Urinary bladder (tissue), 4 donors: ENCODE results near the gene SH3RF3. TPM values are rescaled to one million over a fixed set of nuclear protein-coding genes. Genes with fewer than 3 reads are reported as not detected.

ENCODE experiments used
- DNase-seq: peaks from one replicate; pipeline ENCODE4 v3.0.0-alpha.2; 2015; ENCODE audit errors: extremely low spot score
- H3K27ac ChIP-seq: one replicate; pipeline ENCODE4 v1.5.1; 2013; ENCODE audit warnings: low read depth, mild to moderate bottlenecking, moderate library complexity
- H3K36me3 ChIP-seq: one replicate; pipeline ENCODE4 v1.6.1; 2013; ENCODE audit warnings: mild to moderate bottlenecking, moderate library complexity; ENCODE audit not compliant: insufficient read depth
- H3K4me1 ChIP-seq: one replicate; pipeline ENCODE4 v1.6.1; 2013; ENCODE audit warnings: mild to moderate bottlenecking, moderate library complexity; ENCODE audit not compliant: insufficient read depth
- H3K4me3 ChIP-seq: one replicate; pipeline ENCODE4 v1.5.1; 2013; ENCODE audit warnings: low read depth, low read length
- WGBS: extraction: QIAGEN DNeasy Blood & Tissue Kit; methylation state at CpG from one replicate; pipeline ENCODE4 v1.1.7; 2013; 5-methylcytosine and 5-hydroxymethylcytosine counted together
- polyA plus RNA-seq: library from polyadenylated mRNA; stranded (reverse); fragments of 200-250 nt; gene quantifications from one replicate; pipeline ENCODE4 v1.2.3, GENCODE V29; 2013
- total RNA-seq: library from RNA; depleted of rRNA; stranded (reverse); fragments of >200 nt; gene quantifications from one replicate; pipeline ENCODE4 v1.2.3, GENCODE V29; 2014
- donor health status: healthy with polysubstance abuse.
- donor health status: healthy.

Gene SH3RF3
- total and polyA plus RNA-seq, 2 donors, result 3.6 to 12.6 TPM

- H3K36me3 ChIP-seq, result no peaks in the 10 kb centered on the region
- H3K27ac ChIP-seq, result no peak overlapping the region
- 69% methylated on average over 16 of the region's 16 CpGs for WGBS
- no peak for DNase-seq
- H3K4me3 ChIP-seq, result no peak overlapping the region
- no peaks in the 10 kb centered on the region for H3K4me1 ChIP-seq
These were observed 138.2 kb downstream of the SH3RF3 start for GRCh38 chr2:109266998-109267854.

GRCh38 chr2:109268916-109269315 is 139.9 kb downstream of the SH3RF3 start:
- no peaks in the 10 kb centered on the region for H3K4me1 ChIP-seq
- H3K27ac ChIP-seq, result no peak overlapping the region
- H3K36me3 ChIP-seq, result no peaks in the 10 kb centered on the region
- WGBS, result 84% methylated on average over 7 of the region's 7 CpGs
- no peak overlapping the region for H3K4me3 ChIP-seq
- no peak for DNase-seq

GRCh38 chr2:109269706-109270504 is 140.9 kb downstream of the SH3RF3 start:
- no peak for DNase-seq
- H3K4me1 ChIP-seq, result no peaks in the 10 kb centered on the region
- 91% methylated on average over 11 of the region's 11 CpGs for WGBS
- H3K27ac ChIP-seq, result no peak overlapping the region
- no peaks in the 10 kb centered on the region for H3K36me3 ChIP-seq
- no peak overlapping the region for H3K4me3 ChIP-seq

- DNase-seq, result no peak
- 69% methylated on average over 16 of the region's 16 CpGs for WGBS
- H3K36me3 ChIP-seq, result no peaks in the 10 kb centered on the region
- H3K4me1 ChIP-seq, result no peaks in the 10 kb centered on the region
- no peak overlapping the region for H3K4me3 ChIP-seq
- H3K27ac ChIP-seq, result no peak overlapping the region
These were observed 141.7 kb downstream of the SH3RF3 start for GRCh38 chr2:109270505-109271312.

- no peak for DNase-seq
- no peaks in the 10 kb centered on the region for H3K36me3 ChIP-seq
- H3K27ac ChIP-seq, result no peak overlapping the region
- 95% methylated on average over 3 of the region's 3 CpGs for WGBS
- no peak overlapping the region for H3K4me3 ChIP-seq
- H3K4me1 ChIP-seq, result no peaks in the 10 kb centered on the region
These were observed 142.9 kb downstream of the SH3RF3 start for GRCh38 chr2:109271920-109272319.

- Histone ChIP-seq H3K27ac (no peak overlapping the region), H3K4me3 (no peak overlapping the region), H3K4me1 (no peaks in the 10 kb centered on the region), H3K36me3 (no peaks in the 10 kb centered on the region)
- 91% methylated on average over 15 of the region's 15 CpGs for WGBS
- DNase-seq, result no peak
These were observed 143.5 kb downstream of the SH3RF3 start for GRCh38 chr2:109272461-109272860.

- Histone ChIP-seq H3K4me1 (no peaks in the 10 kb centered on the region), H3K27ac (no peak overlapping the region), H3K4me3 (no peak overlapping the region), H3K36me3 (no peaks in the 10 kb centered on the region)
- 88% methylated on average over 26 of the region's 26 CpGs for WGBS
- DNase-seq, result no peak
These were observed 146.4 kb downstream of the SH3RF3 start for GRCh38 chr2:109275120-109276012.

GRCh38 chr2:109277406-109277805 is 148.4 kb downstream of the SH3RF3 start:
- H3K27ac ChIP-seq, result no peak overlapping the region
- no peaks in the 10 kb centered on the region for H3K4me1 ChIP-seq
- 89% methylated on average over 12 of the region's 12 CpGs for WGBS
- no peaks in the 10 kb centered on the region for H3K36me3 ChIP-seq
- no peak overlapping the region for H3K4me3 ChIP-seq
- DNase-seq, result no peak

GRCh38 chr2:109279243-109279860 is 150.3 kb downstream of the SH3RF3 start:
- WGBS, result 71% methylated on average over 15 of the region's 15 CpGs
- no peak for DNase-seq
- no peak overlapping the region for H3K27ac ChIP-seq

GRCh38 chr2:109280804-109281203 is 151.8 kb downstream of the SH3RF3 start:
- no peak overlapping the region for H3K27ac ChIP-seq
- DNase-seq, result no peak
- WGBS, result 86% methylated on average over 7 of the region's 7 CpGs

More at GRCh38 chr2:109279243-109279860, 150.3 kb downstream of the SH3RF3 start:
- Histone ChIP-seq H3K36me3 (no peaks in the 10 kb centered on the region), H3K4me1 (no peaks in the 10 kb centered on the region), H3K4me3 (no peak overlapping the region)

GRCh38 chr2:109282360-109282759 is 153.4 kb downstream of the SH3RF3 start:
- WGBS, result 97% methylated on average over 12 of the region's 12 CpGs
- Histone ChIP-seq H3K27ac (no peak overlapping the region), H3K36me3 (no peaks in the 10 kb centered on the region), H3K4me3 (no peak overlapping the region), H3K4me1 (no peaks in the 10 kb centered on the region)
- no peak for DNase-seq

More at GRCh38 chr2:109280804-109281203, 151.8 kb downstream of the SH3RF3 start:
- Histone ChIP-seq H3K4me1 (no peaks in the 10 kb centered on the region), H3K36me3 (no peaks in the 10 kb centered on the region), H3K4me3 (no peak overlapping the region)

GRCh38 chr2:109282865-109283264 is 153.9 kb downstream of the SH3RF3 start:
- no peaks in the 10 kb centered on the region for H3K4me1 ChIP-seq
- 97% methylated on average over 4 of the region's 4 CpGs for WGBS
- no peaks in the 10 kb centered on the region for H3K36me3 ChIP-seq
- H3K4me3 ChIP-seq, result no peak overlapping the region
- DNase-seq, result no peak
- no peak overlapping the region for H3K27ac ChIP-seq
